Renal pelvis (tissue), 4 donors: ENCODE results near the gene ISYNA1. TPM values are rescaled to one million over a fixed set of nuclear protein-coding genes. Genes with fewer than 3 reads are reported as not detected.

Experiments
- DNase-seq: peaks from one replicate; pipeline ENCODE4 v3.0.0-alpha.2; 2013
- polyA plus RNA-seq, 3 donors: library from polyadenylated mRNA; unstranded; fragments of 120-200 nt; gene quantifications; one replicate each; pipeline ENCODE4 v1.2.1, GENCODE V29; 2013; ENCODE audit not compliant: insufficient read length in 3 of 3

Gene ISYNA1
- polyA plus RNA-seq, 3 donors = 115 to 147 (median 133) TPM

DNA sequence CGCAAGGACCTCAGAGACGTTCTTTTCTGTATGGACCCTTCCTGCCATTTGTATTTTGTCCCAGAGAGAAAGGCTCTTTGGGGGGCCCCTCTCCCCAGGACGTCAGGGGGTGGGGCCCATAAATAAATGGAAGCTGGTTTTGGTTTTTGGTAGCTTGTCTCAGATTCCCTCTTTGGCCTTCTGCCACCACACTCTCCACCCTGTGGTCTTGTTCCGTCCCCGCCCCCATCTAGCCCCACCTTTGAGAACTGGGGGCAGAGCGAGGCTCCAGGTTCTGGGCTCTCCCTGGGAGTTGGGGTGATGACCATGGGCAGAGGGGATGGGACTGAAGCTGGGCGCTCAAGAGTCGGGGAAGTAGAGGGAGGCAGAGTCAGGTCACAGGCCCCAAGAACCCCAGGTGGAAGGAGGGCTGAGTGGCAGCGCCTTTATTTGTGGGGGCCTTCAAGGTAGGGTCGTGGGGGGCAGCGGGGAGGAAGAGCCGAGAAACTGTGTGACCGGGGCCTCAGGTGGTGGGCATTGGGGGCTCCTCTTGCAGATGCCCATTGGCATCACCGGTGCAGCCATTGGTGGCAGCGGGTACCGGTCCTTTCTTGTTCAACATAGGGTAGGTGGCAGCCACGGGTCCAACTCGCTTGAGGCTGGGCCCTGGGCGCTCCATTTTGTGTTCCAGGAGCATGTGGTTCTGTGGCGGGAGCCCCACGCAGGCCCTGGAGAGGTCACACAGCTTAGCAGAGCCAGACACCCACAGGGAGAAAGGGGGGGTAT, 3.3 kb downstream of the ISYNA1 start:
- DNase-seq = no peak

DNA sequence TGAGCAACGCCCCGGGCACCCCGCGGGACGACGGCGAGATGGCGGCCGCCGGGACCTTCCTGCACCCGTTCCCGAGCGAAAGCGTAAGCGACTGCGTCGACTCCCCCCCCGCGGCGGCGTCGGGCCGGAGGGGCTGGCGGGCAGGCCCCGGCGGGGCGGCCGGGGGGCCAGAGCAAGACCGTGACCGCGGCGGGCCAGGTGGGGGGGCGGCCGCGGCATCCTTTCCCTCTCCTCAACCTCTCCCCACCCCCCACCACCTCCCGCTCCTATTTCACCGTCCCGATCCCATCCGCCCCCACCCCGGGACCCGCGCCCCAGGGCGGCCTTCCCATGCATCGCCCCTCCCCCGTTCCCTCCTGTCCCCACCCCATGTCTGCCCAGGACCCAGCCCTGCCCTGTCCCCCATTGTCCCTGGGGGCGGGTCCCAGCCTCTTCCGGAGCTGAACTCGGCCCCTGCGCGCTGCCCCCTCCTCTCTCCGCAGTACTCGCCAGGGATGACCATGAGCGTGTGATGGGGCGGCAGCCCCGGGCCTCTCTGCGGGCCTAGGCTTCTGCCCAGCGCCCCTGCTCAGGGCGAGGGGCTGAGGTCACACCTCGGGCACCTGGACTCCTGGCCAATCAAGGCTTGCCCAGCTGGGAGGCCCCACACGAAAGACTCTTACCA, 4.1 kb downstream of the ISYNA1 start:
- no peak for DNase-seq

DNA sequence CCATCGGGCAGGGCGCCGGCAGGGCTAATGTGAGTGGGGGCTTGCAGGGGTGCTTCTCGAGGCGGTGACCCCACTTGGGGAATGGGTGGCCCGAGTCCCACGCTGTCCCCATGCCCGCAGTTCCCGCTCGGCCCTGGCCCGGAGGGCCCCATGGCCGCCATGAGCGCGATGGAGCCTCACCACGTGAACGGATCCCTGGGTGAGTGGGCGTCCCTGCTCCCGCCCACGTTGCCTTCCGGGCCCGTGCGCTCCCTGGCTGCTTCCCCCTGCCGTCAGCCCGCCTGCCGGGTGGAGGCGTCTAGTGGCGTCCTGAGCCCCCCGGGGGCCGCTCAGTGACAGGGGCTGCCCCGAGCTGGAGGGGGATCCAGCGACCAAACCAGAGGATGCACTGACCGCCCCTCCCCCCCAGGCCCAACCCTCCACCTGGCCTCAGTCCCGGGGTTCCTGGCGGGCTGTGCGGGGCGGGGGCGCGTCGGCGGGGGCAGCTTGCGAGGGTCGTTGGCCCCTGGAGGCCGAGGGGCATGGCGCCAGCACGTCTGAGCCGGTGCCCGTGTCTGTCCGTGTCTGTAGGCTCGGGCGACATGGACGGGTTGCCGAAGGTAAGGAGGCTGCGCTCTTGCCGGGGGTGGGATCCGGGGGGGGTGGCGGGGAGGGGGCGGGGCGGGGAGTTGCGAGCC, 4.8 kb downstream of the ISYNA1 start:
- no peak for DNase-seq

- no peak for DNase-seq
These were observed 5.5 kb downstream of the ISYNA1 start for GRCh38 chr19:18432275-18433014.

DNA sequence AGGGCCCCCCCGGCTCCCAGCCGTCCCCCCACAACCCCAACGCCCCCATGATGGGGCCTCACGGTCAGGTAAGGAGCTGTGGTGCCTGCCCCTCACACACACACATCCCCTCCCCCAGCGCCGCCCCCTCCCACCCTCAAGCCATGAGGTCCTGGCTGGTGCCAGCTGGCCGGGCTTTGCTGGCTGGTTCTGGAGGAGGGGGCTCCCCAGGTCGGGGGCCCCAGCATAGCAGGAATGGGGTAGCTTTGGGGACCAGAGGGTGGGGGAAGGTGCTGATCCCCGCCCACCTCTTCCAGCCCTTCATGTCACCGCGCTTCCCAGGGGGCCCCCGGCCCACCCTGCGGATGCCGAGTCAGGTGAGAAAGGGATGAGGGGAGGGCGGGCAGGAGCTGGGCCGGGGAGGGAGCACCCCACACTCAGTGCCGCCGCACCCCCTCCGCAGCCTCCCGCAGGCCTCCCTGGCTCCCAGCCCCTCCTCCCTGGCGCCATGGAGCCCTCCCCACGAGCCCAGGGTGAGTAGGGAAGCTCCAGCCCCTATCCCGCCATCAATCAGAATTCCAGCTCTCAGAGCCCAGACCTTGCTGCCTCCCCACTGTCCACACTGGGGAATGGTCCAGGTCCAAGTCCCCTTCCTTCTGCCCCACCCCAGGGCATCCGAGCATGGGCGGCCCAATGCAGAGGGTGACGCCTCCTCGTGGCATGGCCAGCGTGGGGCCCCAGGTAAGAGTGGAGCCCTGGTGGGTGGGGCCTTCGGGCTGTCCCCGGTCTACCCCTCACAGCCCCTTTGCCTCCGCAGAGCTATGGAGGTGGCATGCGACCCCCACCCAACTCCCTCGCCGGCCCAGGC, 6.4 kb downstream of the ISYNA1 start:
- no peak for DNase-seq

GRCh38 chr19:18430417-18431144, 7.4 kb downstream of the ISYNA1 start:
- DNase-seq = no peak

- no peak for DNase-seq
These were observed 8.1 kb downstream of the ISYNA1 start for GRCh38 chr19:18429717-18430416.

DNA sequence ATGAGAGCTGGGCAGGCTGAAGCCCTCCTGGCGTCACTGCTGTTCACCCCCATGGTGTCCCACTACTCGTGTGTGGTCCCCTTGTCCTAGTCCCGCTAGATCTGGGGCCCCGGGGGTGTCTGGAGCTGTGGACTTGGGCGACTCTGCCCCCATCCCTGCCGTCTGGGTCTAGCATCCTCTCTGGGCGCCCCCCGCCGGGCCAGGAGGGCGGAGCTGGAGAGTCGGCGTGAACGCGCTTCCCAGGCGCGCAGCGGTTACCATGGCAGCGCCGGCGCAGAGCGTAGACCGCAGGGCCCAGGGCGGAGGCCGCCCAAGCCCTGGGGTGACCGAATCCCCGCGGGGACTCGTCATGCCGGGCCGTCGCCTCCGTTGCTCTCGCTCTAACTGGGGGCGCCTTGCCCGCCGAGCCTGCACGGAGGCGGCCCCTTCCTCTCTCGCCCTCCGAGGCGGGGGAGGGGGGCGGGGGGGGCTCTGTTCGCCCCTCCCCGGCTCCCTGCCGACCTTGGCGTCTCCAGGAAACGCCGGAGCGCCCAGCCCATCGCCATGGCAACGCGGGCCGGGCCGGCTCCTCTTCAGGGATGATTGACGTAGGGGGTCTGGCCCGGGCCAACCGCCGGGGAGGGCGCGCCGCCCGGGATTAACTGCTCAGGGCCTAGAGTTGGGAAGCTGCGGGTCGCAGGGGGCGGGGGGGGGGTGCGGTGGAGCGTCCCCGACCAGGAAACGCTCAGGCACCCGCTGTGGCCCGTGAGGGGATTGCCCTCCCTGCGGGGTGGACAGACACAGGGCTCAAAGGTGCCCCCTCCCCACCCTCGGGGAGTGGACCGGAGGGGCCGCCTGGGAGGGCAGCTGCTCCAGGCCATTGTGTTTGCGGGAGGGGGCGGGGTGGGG, 8.9 kb downstream of the ISYNA1 start:
- DNase-seq = no peak

- no peak for DNase-seq
These were observed 9.7 kb downstream of the ISYNA1 start for GRCh38 chr19:18428173-18428786.

- no peak for DNase-seq
These were observed 10.2 kb downstream of the ISYNA1 start for GRCh38 chr19:18427743-18428113.

- no peak for DNase-seq
These were observed 10.7 kb downstream of the ISYNA1 start for GRCh38 chr19:18427080-18427742.

GRCh38 chr19:18426416-18426767, 11.5 kb downstream of the ISYNA1 start:
- no peak for DNase-seq

DNA sequence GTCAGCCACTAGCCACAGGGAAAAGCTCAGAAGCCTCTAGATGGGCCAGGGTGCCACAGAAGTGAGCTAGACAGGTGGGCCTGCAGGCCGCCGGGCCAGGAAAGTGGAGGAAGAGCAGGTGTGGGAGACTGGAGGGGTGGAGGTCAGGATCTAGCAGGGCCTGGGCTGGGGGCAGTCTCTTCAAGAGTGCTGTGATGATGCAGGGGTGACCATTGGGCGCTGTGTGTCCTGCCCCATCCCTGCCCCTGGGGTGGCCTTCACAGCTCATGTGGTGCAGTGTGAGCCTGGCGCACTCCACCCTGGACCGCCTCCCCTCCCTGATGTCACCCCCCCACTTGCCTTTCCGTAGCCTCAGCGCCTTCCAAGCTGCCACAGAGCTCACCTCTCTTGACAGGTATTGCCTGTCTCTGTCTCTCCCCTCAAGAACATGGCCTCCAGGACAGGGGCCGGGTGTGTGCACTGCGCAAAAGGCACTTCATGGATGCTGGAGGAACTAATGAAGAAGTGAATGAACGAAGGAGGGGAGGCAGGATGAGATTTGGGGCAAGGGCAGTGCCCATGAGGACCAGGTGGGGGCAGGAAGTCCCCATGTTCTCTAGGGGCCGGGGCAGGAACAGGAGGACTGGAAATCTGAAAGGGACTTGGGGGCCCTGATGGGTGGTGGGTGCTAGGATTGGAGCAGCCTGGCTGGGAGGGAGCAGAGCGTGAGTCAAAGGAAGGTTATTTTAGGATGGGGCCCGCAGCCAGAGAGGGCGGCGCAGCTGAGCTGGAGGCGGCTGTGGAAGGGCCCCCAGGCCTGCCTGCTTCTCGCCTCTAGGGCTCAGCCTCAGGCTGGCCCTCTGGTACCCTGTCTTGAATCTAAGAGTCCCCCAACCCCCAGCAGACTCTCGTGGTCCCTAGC, 12.2 kb downstream of the ISYNA1 start:
- DNase-seq = no peak

DNA sequence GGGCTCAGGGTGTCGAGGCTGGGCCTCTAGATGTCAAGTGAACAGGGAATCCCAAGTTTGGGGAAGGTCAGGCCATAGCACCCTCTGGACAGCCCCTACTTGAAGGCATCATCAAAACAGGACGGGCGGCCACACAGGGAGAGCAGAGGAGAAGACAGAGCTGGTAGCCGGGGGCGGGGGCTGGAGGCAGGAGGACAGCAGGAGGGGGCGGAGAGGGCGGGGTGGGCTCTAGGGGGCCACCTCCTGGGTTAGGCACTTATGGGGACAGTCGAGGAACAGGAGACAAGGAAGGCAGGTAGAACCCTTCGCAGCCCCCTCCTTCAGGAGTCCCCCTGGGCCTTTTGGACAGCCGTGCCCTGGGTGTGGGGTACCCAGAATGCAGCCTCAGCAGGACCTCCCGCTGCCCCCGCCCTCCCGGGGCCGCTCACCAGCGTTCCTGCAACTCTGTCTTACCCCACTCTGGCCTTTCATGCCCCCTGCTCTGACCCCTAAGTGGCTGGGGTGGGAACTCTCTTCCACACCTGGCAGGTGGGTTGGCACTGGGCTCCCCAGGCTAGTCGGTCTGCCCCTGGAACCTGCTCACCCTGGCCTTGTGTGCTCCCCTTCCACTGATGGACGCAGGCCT, 12.9 kb downstream of the ISYNA1 start:
- no peak for DNase-seq

DNA sequence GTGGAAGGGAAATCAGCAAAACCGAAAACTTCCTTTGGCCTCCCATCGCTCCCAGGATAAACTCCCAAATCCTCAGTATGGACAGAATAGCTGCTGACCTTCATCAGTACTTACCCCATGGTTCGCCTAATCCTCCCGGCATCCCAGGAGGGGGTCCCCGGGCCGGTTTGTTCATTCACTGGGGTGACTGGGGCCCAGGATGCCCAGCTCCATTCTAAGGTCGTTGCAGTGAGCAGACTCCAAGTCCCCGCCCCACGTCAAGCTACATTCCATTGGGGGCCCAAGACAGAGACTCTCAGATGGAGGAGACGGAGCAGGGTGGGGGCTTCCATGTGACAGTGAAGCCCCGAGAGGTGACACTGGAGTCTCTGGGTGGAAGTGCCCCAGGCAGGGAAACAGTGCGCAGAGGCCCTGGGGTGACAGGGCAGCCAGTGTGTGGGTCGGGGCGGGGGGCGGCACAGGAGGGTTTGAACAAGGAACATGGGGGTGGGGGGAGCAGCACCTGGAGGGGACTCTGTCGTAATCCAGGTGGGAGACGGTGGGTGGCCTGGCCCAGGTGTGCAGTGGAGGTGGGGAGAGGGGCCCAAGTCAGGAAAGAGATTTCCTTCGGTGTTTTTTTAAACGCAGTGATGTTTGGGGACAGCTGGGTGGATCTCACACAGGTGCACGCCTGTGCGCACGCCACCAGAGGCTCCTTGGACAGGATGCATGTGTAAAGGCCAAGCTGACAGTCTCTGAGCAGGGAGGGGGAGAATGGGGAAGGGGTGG, 13.6 kb downstream of the ISYNA1 start:
- DNase-seq = no peak
